NCI-H128 (cell line): ENCODE measurements around the gene TOMM40.
"Not testable (repeated sequence)": the region's sequence is repeated elsewhere in the genome, so short reads cannot be mapped to it uniquely, and the experiment has no call there.

Source experiments
- DNase-seq: peaks from one replicate; lab custom pipeline; 2025; ENCODE audit not compliant: unreplicated experiment; lab: John Stamatoyannopoulos, UW

Gene TOMM40

GRCh38 chr19:44869733-44870470 lies 21.2 kb upstream of the TOMM40 start:
- no peak for DNase-seq

- DNase-seq = no peak
These were observed 19.2 kb upstream of the TOMM40 start for GRCh38 chr19:44871809-44872208.

- no peak for DNase-seq
These were observed 18.4 kb upstream of the TOMM40 start for GRCh38 chr19:44872661-44873060.

GRCh38 chr19:44874317-44874716 lies 16.7 kb upstream of the TOMM40 start:
- DNase-seq = no peak

GRCh38 chr19:44875666-44876451 lies 15.2 kb upstream of the TOMM40 start:
- DNase-seq = no peak

- no peak for DNase-seq
These were observed 14.0 kb upstream of the TOMM40 start for GRCh38 chr19:44876930-44877535.

- DNase-seq = no peak
These were observed 12.8 kb upstream of the TOMM40 start for GRCh38 chr19:44878120-44878865.

GRCh38 chr19:44879309-44880065 lies 11.6 kb upstream of the TOMM40 start:
- DNase-seq = no peak

GRCh38 chr19:44882063-44882462 lies 9.0 kb upstream of the TOMM40 start:
- no peak for DNase-seq

- not testable (repeated sequence) for DNase-seq
These were observed 8.2 kb upstream of the TOMM40 start for GRCh38 chr19:44882619-44883397.

- no peak for DNase-seq
These were observed 7.1 kb upstream of the TOMM40 start for GRCh38 chr19:44883922-44884321.

- no peak for DNase-seq
These were observed 6.5 kb upstream of the TOMM40 start for GRCh38 chr19:44884566-44884965.

GRCh38 chr19:44886141-44886540 lies 4.9 kb upstream of the TOMM40 start:
- DNase-seq = no peak

- DNase-seq = no peak
These were observed 3.4 kb upstream of the TOMM40 start for GRCh38 chr19:44887648-44888047.

- not testable (repeated sequence) for DNase-seq
These were observed 2.7 kb upstream of the TOMM40 start for GRCh38 chr19:44888335-44888734.

- no peak for DNase-seq
These were observed 1.2 kb upstream of the TOMM40 start for GRCh38 chr19:44889830-44890365.

GRCh38 chr19:44890366-44891015 lies 563 bp upstream of the TOMM40 start:
- DNase-seq = peak; percentile 100

- DNase-seq = no peak
These were observed 1.9 kb downstream of the TOMM40 start for GRCh38 chr19:44892932-44893331.
